Astrocyte (in vitro differentiated cells and primary cell): ENCODE data around the gene KIAA0513.

Experiments
- EZH2 ChIP-seq: IDR thresholded peaks from 2 replicates; pipeline ENCODE4 v1.6.1; 2012; ENCODE audit warnings: mild to moderate bottlenecking, low read length, inconsistent platforms; ENCODE audit not compliant: insufficient read depth
- TF ChIP-seq, protein P1 (sequence below): IDR thresholded peaks from 2 replicates; pipeline ENCODE4 v1.5.1; 2011; ENCODE audit warnings: low read depth, mild to moderate bottlenecking, inconsistent platforms, low read length, moderate library complexity; ENCODE audit not compliant: insufficient read depth

DNA sequence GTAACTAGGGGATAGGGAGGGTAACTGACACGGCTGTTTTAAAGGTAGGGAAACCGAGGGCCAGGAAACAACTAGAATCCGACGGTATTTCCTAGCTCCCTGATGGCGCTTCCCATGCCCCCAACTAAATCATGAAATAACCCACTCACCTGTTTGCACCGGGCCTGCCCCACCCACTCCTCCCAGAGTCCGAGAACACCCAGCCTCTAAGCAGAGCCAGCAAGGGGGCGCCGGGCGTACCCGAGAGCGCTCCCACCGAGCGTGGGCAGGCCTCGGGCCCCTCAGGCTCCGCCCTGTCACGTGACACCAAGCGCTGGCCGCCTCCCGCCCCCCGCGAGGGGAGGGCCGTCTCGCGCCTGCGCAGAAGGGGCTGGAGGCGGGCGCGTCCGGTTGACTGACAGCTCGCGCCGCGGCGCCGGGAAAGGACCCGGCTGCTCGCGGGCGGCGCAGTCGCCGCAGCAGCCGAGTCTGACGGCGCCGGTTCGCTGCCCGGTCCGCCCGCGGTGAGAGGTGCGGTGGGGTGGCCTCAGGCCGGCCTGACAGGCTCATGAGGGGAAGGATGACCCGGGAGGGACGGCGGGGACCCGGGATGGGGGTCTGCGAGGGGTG, at the start of gene KIAA0513:
- TF ChIP-seq, protein P1, sequence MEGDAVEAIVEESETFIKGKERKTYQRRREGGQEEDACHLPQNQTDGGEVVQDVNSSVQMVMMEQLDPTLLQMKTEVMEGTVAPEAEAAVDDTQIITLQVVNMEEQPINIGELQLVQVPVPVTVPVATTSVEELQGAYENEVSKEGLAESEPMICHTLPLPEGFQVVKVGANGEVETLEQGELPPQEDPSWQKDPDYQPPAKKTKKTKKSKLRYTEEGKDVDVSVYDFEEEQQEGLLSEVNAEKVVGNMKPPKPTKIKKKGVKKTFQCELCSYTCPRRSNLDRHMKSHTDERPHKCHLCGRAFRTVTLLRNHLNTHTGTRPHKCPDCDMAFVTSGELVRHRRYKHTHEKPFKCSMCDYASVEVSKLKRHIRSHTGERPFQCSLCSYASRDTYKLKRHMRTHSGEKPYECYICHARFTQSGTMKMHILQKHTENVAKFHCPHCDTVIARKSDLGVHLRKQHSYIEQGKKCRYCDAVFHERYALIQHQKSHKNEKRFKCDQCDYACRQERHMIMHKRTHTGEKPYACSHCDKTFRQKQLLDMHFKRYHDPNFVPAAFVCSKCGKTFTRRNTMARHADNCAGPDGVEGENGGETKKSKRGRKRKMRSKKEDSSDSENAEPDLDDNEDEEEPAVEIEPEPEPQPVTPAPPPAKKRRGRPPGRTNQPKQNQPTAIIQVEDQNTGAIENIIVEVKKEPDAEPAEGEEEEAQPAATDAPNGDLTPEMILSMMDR: no peak
- TF ChIP-seq EZH2: no peak
